HG03571 (cell line): ENCODE results near the gene CCDC184.
"Not testable (repeated sequence)": the region's sequence is repeated elsewhere in the genome, so short reads cannot be mapped to it uniquely, and the experiment has no call there.

Experiments used
- ATAC-seq: cut with Tn5 transposase; IDR thresholded peaks from one replicate; pipeline ENCODE4 v1.9.1; 2021; ENCODE audit not compliant: unreplicated experiment

The CCDC184 gene

DNA sequence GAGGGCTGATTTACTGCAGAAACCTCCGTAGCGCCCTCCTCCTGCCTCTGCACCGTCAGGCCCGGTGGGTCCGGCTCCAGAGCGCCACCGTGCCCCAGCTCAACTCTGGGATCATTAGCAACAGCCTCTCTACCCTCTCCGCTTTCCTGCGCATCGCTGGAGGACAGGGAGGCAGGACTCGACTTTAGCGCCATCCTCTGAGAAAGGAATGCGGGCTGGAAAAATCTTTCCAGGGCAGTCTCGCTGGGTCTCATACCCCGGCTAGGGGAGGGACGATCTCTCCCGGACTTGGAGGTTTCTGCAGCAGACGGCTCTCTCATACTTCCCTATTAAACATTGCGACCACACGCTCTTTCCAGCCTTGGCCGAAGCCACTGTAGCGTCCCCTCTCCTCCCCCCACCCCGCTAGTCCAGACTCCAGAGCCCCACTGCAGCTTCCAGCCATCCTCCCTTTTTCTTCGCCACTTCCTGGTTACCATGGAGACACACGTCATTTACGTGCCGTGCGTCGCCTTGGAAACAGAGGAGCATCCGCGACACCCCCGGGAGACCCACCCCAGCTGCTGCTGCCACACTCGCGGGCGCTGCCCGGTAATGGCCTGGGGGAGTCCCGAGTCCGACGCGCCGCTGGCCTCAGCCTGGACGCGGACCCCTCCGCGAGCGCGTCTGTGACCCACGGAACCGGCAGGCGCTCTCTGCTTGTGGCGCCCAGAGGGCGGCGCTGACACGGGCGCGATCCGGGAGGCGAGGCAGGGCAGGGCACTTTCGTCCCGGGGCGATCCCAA is at the start of gene CCDC184:
Gene CCDC184 (plus strand): TSS at position 554 of the 785 bp plus-strand sequence. CDS start 479 bp downstream, outside the sequence.
- ATAC-seq: peak; percentile 73

GRCh38 chr12:48135027-48135426 is 48.4 kb upstream of the CCDC184 start:
- no peak for ATAC-seq

DNA sequence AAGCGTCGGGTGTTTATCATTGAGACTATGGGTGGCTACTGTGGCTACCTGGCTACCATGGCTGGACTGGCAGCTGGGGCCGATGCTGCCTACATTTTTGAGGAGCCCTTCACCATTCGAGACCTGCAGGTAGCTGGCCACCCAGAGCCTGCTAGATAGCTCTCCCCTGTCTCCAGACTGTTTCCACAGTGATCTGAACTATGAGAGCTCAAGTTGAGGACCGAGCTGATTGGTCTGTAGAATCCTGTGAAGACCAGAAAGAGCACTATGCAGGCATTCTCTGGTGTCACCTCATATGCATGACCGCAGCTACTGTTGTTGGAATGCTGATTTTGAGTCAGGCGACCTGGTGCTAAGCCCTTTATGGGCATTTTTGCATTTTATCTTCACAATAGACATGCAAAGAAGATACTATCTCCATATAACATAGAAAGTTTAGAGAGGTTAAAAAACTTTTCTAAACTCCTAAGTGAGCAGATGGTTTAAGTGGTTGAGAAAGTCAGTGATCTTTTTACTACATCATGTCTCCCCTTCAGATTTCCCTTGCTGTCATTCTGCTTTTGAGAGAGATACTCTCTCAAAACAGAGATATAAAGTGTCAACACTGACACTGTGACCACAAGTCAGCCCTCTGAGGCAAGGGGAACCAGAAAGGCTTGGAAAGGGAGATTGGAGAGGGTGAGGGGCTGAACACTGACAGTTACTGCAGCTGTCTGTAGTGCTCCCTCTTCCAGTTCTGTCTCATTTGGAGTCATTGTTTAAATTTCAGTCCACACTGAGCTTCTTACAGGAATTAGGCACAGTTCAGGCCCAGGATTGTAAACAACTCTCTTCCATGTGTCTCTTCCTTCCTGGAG is 40.4 kb upstream of the CCDC184 start:
- no peak for ATAC-seq

GRCh38 chr12:48143898-48144297 is 39.5 kb upstream of the CCDC184 start:
- no peak for ATAC-seq

- no peak for ATAC-seq
These were observed 37.5 kb upstream of the CCDC184 start for GRCh38 chr12:48145981-48146380.

DNA sequence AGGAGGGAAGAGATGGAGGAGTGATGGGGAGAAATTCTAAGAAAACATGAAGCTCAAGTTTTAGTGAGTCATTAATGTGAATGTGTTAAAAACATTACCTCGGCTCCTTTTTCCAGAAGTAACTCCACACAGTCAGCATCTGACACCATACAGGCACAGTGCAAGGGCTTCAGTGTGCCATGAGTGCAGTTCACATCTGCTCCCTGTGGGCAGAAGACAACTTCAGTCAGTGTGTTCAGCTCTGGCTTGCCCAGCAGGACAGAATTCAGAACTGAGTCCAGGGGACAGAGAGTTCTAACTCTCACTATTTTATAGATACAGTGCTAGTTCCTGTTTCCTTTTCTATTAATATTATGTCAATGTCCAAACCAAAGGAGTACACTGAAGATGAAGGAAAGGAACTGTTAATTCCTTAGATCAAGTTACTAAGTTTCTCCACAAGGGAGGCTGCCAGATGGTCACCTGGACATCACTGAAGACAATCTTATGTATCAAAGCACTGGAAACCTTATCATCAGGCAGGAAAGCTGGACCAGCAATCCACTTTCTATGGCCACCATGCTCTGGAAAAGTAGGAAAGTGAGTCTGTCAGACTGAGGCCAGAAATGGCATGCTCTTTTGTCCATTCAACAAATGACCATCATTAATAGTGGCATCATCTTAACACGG is 32.2 kb upstream of the CCDC184 start:
- ATAC-seq: no peak

DNA sequence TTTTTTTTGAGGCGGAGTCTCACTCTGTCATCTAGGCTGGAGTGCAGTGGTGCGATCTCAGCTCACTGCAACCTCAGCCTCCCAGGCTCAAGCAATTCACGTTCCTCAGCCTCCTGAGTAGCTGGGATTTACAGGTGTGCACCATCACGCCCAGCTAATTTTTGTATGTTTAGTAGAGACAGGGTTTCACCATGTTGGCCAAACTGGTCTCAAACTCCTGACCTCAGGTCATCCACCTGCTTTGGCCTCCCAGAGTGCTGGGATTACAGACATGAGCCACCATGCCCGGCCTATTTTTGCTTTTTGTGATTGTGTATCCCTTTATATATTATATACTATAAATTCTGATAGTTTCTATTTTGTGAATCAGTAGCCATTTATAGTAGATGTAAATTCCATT is 27.7 kb upstream of the CCDC184 start:
- not testable (repeated sequence) for ATAC-seq

- no peak for ATAC-seq
These were observed 26.8 kb upstream of the CCDC184 start for GRCh38 chr12:48156652-48157017.

DNA sequence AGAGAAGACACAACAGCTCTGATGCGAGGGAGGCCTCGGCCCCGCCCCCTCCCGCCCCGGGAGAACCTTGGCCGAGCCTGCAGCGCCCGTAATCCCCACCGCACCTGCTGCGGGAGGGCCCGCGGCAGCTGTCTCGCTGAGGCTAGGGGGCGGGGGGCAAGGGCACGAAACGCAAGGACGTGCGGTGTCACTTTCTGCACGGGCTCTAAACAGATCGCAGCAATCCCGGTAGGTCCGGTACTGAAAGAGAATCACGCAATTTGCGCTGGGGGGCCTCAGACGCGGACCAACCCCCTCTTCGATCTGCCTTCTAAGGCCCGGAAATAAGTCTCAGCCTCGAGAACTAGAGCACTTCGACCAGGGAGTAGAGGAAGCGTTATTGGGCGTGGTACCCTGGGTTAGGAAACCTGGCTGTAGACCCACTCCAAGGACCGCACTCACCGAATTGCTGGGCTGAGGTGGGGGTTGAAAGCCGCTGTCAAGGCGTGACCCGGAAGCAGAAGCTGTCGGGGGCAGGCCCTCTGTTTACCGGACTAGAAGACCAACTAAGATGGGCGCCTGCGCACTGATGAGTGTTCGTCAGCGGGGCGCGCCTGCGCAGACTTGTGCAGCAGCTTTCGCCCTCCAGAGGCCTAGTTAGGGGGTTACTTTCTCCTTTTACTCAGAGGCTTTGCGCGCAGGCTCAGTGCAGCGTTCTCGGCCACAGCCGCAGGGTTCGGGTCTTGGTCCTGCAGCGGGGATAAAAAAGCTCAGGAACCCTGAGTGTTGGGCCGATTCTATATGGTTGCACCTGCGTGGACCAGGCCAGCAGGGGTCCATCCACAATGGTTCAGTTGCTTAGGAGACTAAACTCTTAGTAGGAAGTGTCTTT is 26.2 kb upstream of the CCDC184 start, which contains the start of gene ASB8:
Gene ASB8 (minus strand): TSS at position 498 of the 871 bp plus-strand sequence. CDS start 4,019 bp downstream, outside the sequence.
- peak; percentile 82 for ATAC-seq

- no peak for ATAC-seq
These were observed 25.5 kb upstream of the CCDC184 start for GRCh38 chr12:48157889-48158370.

GRCh38 chr12:48160046-48160445 is 23.4 kb upstream of the CCDC184 start:
- ATAC-seq: no peak

DNA sequence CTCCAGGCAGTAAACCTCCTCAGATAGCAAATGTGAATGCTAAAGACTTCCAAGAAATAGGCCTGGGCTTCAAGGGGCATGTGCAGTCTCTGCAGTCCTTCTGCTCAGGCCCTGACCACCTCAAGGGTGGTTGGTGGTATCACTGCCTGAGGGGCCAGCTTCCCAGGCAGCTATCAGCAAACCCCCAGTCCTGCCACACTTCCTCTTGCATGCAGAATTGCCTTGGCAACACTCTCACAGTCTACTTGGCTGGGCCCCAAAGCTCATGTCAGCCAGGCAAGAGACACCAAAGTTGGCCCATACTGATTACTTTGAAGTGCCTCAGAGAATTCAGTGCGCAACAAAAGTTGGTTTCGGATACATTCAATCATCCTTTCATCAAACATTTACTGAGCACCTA is 22.6 kb upstream of the CCDC184 start:
- ATAC-seq: no peak

DNA sequence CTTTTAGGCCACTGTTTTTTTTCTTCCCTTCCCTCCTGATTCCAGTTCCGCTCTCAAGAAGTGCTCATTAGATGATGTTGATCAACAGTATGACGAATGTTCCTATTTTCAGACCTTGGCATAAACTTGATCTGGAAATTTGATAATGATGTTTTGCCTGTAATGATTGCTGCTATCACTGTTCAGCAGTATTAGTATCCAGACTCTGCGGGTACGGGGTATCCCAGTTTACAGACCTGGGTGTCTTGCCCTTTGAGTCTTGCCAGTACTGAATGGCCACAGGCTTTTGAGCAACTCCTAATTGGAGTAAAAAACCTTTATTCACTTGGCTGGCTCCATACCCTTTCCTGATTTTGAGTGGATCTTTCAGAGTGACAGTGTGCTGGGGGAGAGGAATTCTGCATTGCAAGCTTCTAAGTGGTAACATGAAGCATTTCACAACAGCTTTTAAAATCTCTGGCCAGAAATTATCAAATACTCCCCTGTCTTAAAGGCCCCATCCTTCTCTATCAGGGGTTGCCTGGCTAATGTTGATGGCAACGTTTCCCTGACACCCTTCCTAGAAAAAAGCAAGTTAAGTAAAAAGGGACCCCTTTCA is 20.2 kb upstream of the CCDC184 start:
- no peak for ATAC-seq

DNA sequence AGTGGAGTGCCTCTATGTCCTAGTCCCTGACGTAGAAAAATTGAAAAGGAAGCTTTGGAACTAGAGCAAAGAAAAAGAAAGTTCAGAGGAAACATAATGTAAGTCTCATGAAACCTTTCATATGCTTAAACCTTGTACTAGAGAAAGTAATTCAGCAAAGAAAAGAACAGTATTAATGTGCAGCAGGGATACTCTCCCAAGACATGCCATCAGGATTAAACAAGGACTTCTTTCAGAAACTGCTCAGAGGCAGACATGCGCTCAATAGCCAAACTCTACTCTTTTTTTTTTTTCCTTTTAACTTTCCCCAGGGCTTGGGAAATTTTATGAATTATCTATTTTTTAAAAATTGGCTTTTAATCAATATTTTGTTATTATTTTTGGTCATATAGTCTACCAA is 19.0 kb upstream of the CCDC184 start:
- no peak for ATAC-seq

DNA sequence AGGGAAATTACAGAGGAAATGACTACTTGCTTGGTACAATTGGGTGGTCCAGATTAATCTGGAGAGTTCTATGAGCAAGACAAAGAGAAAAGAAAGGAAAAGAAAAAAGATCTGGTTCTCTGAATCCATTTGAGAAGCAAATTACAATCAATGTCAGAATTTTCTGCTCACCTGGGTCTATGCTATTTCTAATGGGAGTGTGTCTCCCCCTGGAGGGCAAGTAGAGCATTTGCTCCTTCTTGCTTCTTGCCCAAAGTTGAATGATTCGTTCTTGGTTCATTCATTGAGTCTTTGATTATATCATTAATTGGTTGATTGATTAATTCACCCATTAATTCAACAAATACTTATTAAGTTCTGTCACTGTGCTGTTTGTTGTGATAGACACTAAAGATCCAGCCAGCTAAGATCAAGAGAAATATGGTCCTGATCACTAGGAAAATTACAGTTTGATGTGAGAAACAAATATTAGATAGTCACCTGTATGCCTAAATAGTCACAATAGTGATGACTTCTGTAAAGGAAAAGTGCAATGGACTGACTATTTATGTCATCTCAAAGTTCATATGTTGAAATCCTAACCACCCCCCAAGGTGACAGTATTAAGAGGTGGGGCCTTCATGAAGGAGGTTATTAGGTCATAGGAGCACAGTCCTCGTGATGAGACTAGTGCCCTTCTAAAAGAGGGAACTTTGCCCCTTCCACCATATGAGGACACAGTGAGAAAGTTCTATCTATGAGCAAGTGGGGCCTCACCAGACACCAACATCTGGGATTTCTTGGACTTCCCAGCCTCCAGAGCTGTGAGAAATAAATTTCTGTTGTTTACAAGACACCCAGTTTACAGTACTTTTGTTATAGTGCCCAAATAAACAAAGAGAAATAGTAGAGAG is 18.1 kb upstream of the CCDC184 start:
- ATAC-seq: no peak

- no peak for ATAC-seq
These were observed 14.4 kb upstream of the CCDC184 start for GRCh38 chr12:48169011-48169410.

DNA sequence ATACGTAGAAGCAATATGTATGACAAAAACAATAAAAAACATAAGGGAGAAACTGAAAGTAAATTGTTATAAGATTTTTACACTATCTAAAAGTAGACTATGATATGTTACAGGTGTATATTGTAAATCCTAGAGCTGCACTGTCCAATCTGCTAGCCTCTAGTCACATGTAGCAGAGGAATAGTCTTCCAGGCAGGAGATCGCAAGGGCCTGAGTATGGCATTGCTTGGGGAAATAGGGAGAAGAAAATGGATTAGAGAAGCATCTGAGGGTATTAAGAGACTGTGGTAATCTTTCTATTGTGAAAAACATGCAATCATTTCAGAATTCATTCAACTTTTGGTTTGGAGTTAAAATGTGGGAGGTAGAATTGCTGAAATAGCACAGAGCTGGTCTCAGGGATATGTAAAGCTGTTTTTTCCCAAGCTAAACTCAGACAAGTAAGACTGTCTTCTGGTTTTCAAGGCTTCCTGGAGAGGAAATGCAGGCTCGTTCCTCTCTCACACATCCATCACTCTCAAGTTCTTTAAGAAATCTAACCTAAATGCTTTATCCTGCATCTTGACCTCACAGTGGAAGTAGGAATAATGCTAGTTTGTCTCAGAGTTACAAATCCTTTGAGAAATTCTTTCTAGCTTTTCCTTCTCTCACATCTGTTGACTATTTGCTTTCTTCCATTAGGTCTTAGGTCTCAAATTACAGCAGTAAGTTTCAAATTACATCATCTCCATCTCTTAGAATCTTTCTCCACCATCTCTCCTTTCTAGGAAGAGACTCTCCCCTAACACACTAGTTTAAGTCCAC is 7.6 kb upstream of the CCDC184 start:
- no peak for ATAC-seq

- no peak for ATAC-seq
These were observed 7.1 kb upstream of the CCDC184 start for GRCh38 chr12:48176417-48176751.
